ENCODE measurements around the gene GPC6.

The GPC6 gene

DNA sequence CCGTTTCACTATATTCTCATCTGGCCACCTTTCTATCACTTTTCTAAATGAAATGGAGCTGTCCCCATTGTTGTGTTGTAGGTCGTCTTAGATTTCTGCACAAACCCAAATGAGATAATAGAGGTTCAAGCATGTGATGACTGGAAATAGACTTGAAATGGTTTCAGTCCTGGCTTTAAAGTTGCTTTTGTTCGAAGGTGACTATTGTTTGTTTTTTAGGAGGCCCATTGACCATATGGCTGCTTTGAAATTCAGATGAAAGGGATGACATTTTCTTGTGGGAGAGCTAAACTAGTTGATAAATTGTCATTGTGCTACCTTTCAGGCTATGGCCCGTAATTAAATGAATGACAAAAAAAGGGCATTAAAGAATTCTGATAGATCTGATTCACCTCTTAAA lies 583.7 kb downstream of the GPC6 start:
- in situ Hi-C loops (cut with HindIII; ENCODE audit: low sequenced_read_pairs) = no loop called here

GRCh38 chr13:93811071-93811737 lies 584.6 kb downstream of the GPC6 start:
- in situ Hi-C loops (cut with HindIII; ENCODE audit: low sequenced_read_pairs) = no loop called here

- in situ Hi-C loops (cut with HindIII; ENCODE audit: low sequenced_read_pairs) = no loop called here
Observed at GRCh38 chr13:93811738-93812112, 585.1 kb downstream of the GPC6 start.

DNA sequence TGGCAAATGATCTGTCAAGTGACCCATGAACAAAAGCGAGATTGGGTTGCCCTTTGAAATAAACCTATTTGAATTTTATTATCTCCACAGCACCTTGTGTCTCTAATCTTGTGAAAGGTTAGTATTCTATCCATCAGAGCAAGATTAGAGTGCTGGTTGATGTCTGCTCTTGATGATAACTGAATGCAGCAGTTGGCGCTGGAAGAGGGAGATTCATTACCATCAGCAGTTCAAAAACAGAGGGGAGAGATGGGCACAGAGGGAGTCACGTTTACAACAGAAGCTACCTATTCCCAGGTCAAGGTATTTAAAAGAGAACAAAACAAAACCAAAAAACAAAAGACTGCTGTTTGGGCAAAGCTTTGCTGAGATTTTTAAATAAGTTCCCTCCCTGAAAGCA lies 588.1 kb downstream of the GPC6 start:
- in situ Hi-C loops (cut with HindIII; ENCODE audit: low sequenced_read_pairs) = no loop called here

DNA sequence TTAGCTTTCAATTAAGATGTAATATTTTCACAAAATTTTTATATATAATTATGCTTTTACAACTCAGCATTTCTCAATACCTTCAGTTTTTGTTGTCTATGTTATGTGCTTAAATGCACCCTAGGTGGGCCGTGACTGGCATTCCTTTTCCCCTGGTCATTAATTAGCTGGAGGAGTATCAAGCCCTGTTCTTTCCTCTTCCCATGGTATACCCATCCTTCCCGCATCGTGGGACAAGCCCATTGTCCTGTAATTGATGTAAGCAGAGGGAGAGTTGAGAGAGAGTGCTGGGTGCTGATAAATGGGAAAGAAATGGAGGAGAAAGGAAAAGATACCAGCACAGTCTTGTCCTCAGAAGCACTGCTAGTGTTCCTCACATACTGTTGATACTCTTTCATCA lies 591.7 kb downstream of the GPC6 start:
- in situ Hi-C loops (cut with HindIII; ENCODE audit: low sequenced_read_pairs) = no loop called here

DNA sequence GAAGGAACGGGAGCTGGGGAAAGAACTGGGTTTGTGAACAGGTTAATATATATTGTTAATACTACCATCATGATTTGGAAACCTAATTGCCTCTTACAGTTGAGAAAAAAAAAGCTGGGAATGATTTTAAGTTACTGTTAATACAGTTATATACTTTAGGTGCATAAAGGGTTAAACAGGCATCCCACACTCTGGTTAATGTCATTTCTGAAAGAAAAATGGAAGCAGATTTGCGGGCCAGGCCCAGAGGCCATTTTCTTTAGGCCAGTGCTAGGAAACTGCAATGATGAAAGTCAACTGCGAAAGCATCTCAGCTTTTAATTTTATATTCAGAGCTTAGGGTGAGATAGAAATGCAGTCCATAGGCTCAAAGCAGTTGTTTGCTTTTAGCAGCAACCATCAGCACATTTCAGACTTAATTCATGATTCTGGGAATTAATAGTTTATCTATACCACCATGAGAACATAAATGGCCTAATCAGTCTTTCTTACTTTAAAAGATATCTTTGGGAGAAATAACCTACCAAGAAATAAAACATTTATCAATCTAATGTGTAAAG lies 592.8 kb downstream of the GPC6 start:
- in situ Hi-C loops (cut with HindIII; ENCODE audit: low sequenced_read_pairs) = no loop called here

- in situ Hi-C loops (cut with HindIII; ENCODE audit: low sequenced_read_pairs) = no loop called here
Observed at GRCh38 chr13:93824286-93824685, 597.7 kb downstream of the GPC6 start.

- in situ Hi-C loops (cut with HindIII; ENCODE audit: low sequenced_read_pairs) = no loop called here
Observed at GRCh38 chr13:93834051-93834450, 607.4 kb downstream of the GPC6 start.

GRCh38 chr13:93843082-93843481 lies 616.5 kb downstream of the GPC6 start:
- in situ Hi-C loops (cut with HindIII; ENCODE audit: low sequenced_read_pairs) = no loop called here

DNA sequence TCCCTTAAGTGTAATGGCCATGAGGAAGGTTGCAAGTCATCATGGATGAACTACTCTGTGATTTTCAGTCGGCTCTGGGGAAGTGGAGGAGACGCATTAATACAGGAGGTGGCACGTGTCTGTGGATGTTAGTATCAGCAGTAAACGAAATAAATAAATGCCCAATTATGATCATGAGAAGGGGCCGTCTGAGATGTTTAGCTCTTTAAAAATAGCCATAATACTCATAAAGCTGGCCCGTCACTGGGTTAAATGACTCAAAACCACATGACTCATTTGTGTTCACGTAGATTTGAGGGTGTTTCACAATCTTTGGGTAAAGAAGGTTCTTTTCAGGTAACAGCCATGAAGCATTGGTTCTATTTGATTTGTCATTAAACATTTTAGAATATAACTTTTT lies 620.6 kb downstream of the GPC6 start:
- in situ Hi-C loops (cut with HindIII; ENCODE audit: low sequenced_read_pairs) = no loop called here

- in situ Hi-C loops (cut with HindIII; ENCODE audit: low sequenced_read_pairs) = no loop called here
Observed at GRCh38 chr13:93848247-93848646, 621.6 kb downstream of the GPC6 start.

GRCh38 chr13:93851236-93851635 lies 624.6 kb downstream of the GPC6 start:
- in situ Hi-C loops (cut with HindIII; ENCODE audit: low sequenced_read_pairs) = no loop called here

GRCh38 chr13:93853912-93854311 lies 627.3 kb downstream of the GPC6 start:
- in situ Hi-C loops (cut with HindIII; ENCODE audit: low sequenced_read_pairs) = no loop called here

GRCh38 chr13:93857126-93857525 lies 630.5 kb downstream of the GPC6 start:
- in situ Hi-C loops (cut with HindIII; ENCODE audit: low sequenced_read_pairs) = no loop called here

DNA sequence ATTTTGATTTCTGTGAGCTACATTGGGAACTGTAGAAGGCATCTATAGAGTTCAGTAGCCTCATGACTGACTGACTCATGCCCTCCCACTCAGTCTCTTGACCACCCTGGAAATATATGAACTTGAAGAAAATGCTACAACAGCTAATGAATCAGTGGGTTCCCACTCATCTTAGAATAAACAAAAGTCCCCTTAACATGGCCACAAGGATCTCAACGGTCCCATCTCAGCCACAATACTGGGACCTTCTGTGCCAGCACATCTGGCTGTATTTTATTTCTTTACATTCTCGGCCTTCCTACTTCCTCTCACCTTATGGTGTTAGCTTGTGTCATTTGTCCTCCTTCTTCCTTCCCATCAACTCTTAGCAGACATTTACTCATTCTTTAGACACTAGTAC lies 633.1 kb downstream of the GPC6 start:
- in situ Hi-C loops (cut with HindIII; ENCODE audit: low sequenced_read_pairs) = no loop called here

- in situ Hi-C loops (cut with HindIII; ENCODE audit: low sequenced_read_pairs) = no loop called here
Observed at GRCh38 chr13:93861818-93862217, 635.2 kb downstream of the GPC6 start.

- in situ Hi-C loops (cut with HindIII; ENCODE audit: low sequenced_read_pairs) = no loop called here
Observed at GRCh38 chr13:93862259-93862658, 635.7 kb downstream of the GPC6 start.

- in situ Hi-C loops (cut with HindIII; ENCODE audit: low sequenced_read_pairs) = no loop called here
Observed at GRCh38 chr13:93865235-93865634, 638.6 kb downstream of the GPC6 start.

- in situ Hi-C loops (cut with HindIII; ENCODE audit: low sequenced_read_pairs) = no loop called here
Observed at GRCh38 chr13:93867481-93867880, 640.9 kb downstream of the GPC6 start.

- in situ Hi-C loops (cut with HindIII; ENCODE audit: low sequenced_read_pairs) = no loop called here
Observed at GRCh38 chr13:93872376-93872775, 645.8 kb downstream of the GPC6 start.

DNA sequence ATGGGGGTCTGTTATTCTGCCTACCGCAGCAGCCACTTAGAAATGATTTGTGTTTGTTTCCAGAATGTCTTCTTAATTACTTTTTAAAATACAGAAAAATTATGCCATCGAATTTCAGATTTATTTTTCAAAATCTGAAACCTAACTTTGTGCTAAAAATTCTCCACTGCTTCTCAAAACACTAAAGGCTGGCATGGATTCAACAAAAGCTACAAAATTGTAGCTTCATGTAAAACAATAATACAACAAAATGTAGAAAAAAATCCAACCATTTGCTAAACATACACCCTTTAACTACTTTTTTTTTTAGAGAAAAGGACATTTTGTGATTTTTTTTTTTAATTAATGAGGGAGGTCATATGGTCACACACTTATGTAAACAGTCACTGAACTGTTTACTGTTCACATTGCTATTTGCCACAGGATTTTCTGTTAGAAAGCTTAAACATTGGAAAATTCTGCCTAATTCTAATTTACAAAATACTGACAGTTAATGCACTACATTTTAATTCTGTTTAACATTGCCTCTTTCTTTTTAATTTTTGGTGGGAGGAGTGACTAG lies 646.3 kb downstream of the GPC6 start:
- in situ Hi-C loops (cut with HindIII; ENCODE audit: low sequenced_read_pairs) = no loop called here

DNA sequence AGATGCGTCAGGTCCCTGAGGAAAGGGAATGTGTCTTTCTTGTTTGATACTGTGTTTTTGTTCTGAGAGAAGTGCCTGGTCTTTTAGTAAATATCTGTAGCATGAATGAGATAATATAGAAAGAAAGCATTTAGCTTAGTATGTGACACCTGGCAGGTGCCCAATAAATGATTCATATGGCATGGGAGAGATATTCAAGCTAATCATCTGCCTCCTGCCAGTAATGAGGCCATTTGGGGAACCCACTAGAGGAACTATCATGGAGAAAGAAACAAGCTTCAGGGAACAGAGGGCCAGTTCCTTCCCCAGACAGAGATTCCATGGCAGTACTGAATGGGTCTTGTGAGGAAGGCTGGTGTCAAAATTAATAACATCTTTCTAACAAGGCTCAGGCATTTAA lies 648.9 kb downstream of the GPC6 start:
- in situ Hi-C loops (cut with HindIII; ENCODE audit: low sequenced_read_pairs) = no loop called here

DNA sequence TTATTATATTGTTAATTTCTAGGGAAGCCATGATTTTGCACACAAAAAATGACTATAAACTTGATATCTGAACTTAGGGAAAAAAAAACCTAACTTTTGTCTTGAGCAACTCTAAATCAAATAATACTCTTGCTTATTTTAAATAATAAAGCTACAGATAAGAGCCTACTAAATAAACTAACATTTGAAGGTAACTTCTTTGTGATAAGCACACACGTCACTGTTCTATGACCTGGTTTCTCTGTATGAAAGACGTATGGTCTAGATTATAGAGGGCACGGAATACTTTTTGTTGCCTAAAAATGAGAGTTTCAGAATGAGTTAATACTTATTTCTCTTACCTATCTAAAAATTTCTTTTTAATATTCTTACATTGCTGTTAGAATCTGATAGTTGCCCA lies 649.6 kb downstream of the GPC6 start:
- in situ Hi-C loops (cut with HindIII; ENCODE audit: low sequenced_read_pairs) = no loop called here
